ENCODE data around the gene SLC18B1. TPM values are rescaled to one million over a fixed set of nuclear protein-coding genes. Genes with fewer than 3 reads are reported as not detected.

The SLC18B1 gene
- total RNA-seq, 1 experiment from 2014 or later = 25.9 TPM

DNA sequence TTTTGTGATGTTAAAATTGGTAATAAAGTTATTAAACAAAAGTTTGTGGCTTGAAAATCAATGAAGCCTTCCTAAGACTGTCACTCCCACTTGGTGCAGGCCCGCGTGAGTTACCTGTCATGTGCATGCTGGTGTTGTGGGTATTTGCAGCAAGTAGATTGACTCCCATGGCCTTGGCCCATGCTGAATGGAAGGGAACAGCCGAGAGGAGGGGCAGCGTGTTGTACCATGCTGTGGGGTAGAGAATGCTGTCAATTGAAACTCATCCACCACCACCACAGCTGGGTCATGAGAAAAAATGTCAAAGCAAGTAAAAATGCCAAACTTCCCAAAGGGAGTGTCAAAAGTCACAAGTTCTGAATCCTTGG, 71.8 kb downstream of the SLC18B1 start:
- peaks cover 6% of the 10 kb centered on the region for H3K36me3 Mint-ChIP-seq (ENCODE audit: insufficient read depth, unreplicated experiment)
- DNase-seq = no peak
- intact Hi-C loops (cut with micrococcal nuclease; ENCODE audit: unreplicated experiment) = loop anchor here (10.0 kb wide), 1 partner anchor 662 kb away; no protein-coding TSS in a partner anchor
- no peak overlapping the region for H3K27ac Mint-ChIP-seq (ENCODE audit: unreplicated experiment)
- no peak overlapping the region for H3K4me3 Mint-ChIP-seq (ENCODE audit: low read depth, unreplicated experiment)
- no peaks in the 10 kb centered on the region for H3K9me3 Mint-ChIP-seq (ENCODE audit: low read depth, unreplicated experiment)
- peaks cover 27% of the 10 kb centered on the region for H3K4me1 Mint-ChIP-seq (ENCODE audit: low read depth, unreplicated experiment)
- TF ChIP-seq, protein P1, sequence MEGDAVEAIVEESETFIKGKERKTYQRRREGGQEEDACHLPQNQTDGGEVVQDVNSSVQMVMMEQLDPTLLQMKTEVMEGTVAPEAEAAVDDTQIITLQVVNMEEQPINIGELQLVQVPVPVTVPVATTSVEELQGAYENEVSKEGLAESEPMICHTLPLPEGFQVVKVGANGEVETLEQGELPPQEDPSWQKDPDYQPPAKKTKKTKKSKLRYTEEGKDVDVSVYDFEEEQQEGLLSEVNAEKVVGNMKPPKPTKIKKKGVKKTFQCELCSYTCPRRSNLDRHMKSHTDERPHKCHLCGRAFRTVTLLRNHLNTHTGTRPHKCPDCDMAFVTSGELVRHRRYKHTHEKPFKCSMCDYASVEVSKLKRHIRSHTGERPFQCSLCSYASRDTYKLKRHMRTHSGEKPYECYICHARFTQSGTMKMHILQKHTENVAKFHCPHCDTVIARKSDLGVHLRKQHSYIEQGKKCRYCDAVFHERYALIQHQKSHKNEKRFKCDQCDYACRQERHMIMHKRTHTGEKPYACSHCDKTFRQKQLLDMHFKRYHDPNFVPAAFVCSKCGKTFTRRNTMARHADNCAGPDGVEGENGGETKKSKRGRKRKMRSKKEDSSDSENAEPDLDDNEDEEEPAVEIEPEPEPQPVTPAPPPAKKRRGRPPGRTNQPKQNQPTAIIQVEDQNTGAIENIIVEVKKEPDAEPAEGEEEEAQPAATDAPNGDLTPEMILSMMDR (IDR thresholded peaks at IDR 0.05; ENCODE audit: unreplicated experiment) = no peak
- no TSS peak for BruUV-seq (replicated peaks)
- H3K27me3 Mint-ChIP-seq (ENCODE audit: unreplicated experiment) = no peaks in the 10 kb centered on the region
- CTCF ChIA-PET = no interaction called here

DNA sequence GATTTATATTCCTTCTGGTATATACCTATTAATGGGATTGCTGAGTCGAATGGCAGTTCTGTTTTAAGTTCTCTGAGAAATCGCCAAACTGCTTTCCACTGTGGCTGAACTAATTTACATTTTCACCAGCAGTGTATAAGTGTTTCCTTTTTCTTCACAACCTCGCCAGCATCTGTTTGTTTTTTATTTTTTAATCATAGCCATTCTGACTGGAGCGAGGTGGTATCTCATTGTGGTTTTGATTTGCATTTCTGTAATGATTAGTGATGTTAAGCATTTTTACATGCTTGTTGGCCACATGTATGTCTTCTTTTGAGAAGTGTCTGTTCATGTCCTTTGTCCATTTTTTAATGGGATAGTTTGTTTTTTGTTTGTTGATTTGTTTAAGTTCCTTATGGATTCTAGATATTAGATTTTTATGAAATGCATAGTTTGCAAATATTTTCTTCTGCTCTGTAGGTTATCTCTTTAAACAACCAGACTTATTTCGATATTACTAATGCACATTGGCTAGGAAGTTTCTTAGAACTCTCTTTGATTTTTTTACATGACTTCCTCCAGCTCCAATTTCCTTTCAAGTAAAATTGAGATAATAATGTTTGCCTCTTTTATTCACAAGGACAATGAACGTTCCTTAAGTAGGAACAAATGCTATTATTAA, 72.4 kb downstream of the SLC18B1 start:
- TF ChIP-seq, protein P1 (IDR thresholded peaks at IDR 0.05; ENCODE audit: unreplicated experiment) = no peak
- no peak for DNase-seq
- BruUV-seq (replicated peaks) = no TSS peak
- peaks cover 6% of the 10 kb centered on the region for H3K36me3 Mint-ChIP-seq (ENCODE audit: insufficient read depth, unreplicated experiment)
- H3K9me3 Mint-ChIP-seq (ENCODE audit: low read depth, unreplicated experiment) = no peaks in the 10 kb centered on the region
- intact Hi-C loops (cut with micrococcal nuclease; ENCODE audit: unreplicated experiment) = loop anchor here (10.0 kb wide), 1 partner anchor 661 kb away; no protein-coding TSS in a partner anchor
- H3K4me1 Mint-ChIP-seq (ENCODE audit: low read depth, unreplicated experiment) = peaks cover 32% of the 10 kb centered on the region
- H3K27me3 Mint-ChIP-seq (ENCODE audit: unreplicated experiment) = no peaks in the 10 kb centered on the region
- CTCF ChIA-PET = no interaction called here
- H3K27ac Mint-ChIP-seq (ENCODE audit: unreplicated experiment) = no peak overlapping the region
- H3K4me3 Mint-ChIP-seq (ENCODE audit: low read depth, unreplicated experiment) = no peak overlapping the region

DNA sequence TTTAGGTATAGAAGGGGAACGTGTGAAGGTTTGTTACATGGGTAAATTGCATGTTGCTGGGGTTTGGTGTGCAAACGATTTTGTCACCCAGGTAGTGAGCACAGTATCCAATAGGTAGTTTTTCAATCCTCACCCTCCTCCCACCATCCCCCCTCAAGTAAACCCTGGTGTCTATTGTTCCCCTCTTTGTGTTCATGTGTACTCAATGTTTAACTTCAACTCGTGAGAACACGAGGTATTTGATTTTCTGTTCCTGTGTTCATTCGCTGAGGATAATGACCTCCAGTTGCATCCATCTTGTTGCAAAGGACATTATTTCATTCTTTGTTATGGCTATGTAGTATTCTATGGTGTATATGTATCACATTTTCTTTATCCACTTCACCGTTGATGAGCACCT, 73.0 kb downstream of the SLC18B1 start:
- intact Hi-C loops (cut with micrococcal nuclease; ENCODE audit: unreplicated experiment) = loop anchor here (10.0 kb wide), 1 partner anchor 661 kb away; no protein-coding TSS in a partner anchor
- no peak overlapping the region for H3K4me3 Mint-ChIP-seq (ENCODE audit: low read depth, unreplicated experiment)
- DNase-seq = no peak
- H3K9me3 Mint-ChIP-seq (ENCODE audit: low read depth, unreplicated experiment) = no peaks in the 10 kb centered on the region
- H3K27me3 Mint-ChIP-seq (ENCODE audit: unreplicated experiment) = no peaks in the 10 kb centered on the region
- H3K4me1 Mint-ChIP-seq (ENCODE audit: low read depth, unreplicated experiment) = peaks cover 36% of the 10 kb centered on the region
- TF ChIP-seq, protein P1 (IDR thresholded peaks at IDR 0.05; ENCODE audit: unreplicated experiment) = no peak
- no TSS peak for BruUV-seq (replicated peaks)
- peaks cover 6% of the 10 kb centered on the region for H3K36me3 Mint-ChIP-seq (ENCODE audit: insufficient read depth, unreplicated experiment)
- CTCF ChIA-PET = no interaction called here
- no peak overlapping the region for H3K27ac Mint-ChIP-seq (ENCODE audit: unreplicated experiment)

DNA sequence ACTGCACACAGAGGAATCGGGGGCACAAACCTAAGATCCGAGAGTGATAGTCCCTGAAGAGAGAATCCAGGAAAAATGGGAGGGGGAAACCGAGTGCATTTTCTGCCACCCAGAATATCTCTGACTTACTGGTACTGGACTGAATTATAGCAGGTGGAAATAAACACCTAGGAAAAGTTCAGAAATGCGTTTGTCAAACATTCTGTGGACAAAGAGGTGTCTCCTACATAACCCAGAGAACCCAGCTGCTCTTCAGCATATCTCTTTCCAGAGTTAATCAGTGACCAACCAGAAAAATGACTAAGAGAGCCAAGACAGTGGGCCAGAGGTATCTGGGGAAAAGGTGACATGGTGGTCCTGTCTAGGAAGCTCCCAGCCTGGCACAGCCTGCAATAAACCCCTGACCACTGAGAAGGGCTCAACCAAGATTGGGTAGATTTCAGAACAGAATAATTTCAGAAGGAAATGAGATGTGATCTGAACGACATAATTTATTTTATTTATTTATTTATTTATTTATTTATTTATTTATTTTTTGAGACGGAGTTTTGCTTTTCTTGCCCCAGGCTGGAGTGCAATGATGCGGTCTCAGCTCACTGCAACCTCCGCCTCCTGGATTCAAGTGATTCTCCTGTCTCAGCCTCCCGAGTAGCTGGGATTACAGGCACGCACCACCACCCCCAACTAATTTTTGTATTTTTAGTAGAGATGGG, 78.5 kb downstream of the SLC18B1 start:
- Mint-ChIP-seq H3K9me3 (ENCODE audit: low read depth, unreplicated experiment) (no peaks in the 10 kb centered on the region), H3K4me1 (ENCODE audit: low read depth, unreplicated experiment) (peaks cover 59% of the 10 kb centered on the region), H3K36me3 (ENCODE audit: insufficient read depth, unreplicated experiment) (peaks cover 11% of the 10 kb centered on the region), H3K27me3 (ENCODE audit: unreplicated experiment) (no peaks in the 10 kb centered on the region), H3K27ac (ENCODE audit: unreplicated experiment) (peak overlapping the region; percentile 94), H3K4me3 (ENCODE audit: low read depth, unreplicated experiment) (peak overlapping the region; percentile 45)
- DNase-seq = no peak
- no TSS peak for BruUV-seq (replicated peaks)
- CTCF ChIA-PET = interaction anchor here (0.6 to 1.5 kb wide), 2 partner anchors 11 to 15 kb away, joined by 3 to 4 read pairs; no protein-coding TSS in a partner anchor
- TF ChIP-seq, protein P1 (IDR thresholded peaks at IDR 0.05; ENCODE audit: unreplicated experiment) = no peak
- intact Hi-C loops (cut with micrococcal nuclease; ENCODE audit: unreplicated experiment) = loop anchor here (10.0 kb wide), 2 partner anchors 105 to 655 kb away; no protein-coding TSS in a partner anchor

Other genes with a start within 250 kb of the SLC18B1 start
- not detected in 2 replicates for gene TAAR8, start 246.0 kb downstream of the SLC18B1 start, total RNA-seq (2022)
- gene TAAR6, start 228.3 kb downstream of the SLC18B1 start, total RNA-seq (2022) = not detected in 2 replicates
- gene TAAR5, start 208.9 kb downstream of the SLC18B1 start, total RNA-seq (2022) = not detected in 2 replicates
- not detected in 2 replicates for gene TAAR2, start 174.4 kb downstream of the SLC18B1 start, total RNA-seq (2022)
- not detected in 2 replicates for gene TAAR1, start 139.5 kb downstream of the SLC18B1 start, total RNA-seq (2022)
- gene VNN1, start 84.6 kb downstream of the SLC18B1 start, total RNA-seq (2022) = 12.4 and 13.3 TPM in 2 replicates
- 18.1 and 21.5 TPM in 2 replicates for gene VNN2, start 40.7 kb downstream of the SLC18B1 start, total RNA-seq (2022)
- 1,002 and 1,082 TPM in 2 replicates for gene RPS12, start 15.9 kb upstream of the SLC18B1 start, total RNA-seq (2022)

Measured in Calu3 (cell line).